IMR-90 (cell line): ENCODE results near the gene PLCZ1. TPM values are rescaled to one million over a fixed set of nuclear protein-coding genes. Genes with fewer than 3 reads are reported as not detected.

Source experiments
- ATAC-seq: fragments of 200-7000 bp; cut with Tn5 transposase; 2 replicates; pipeline ENCODE4 v1.9.1; 2020; ENCODE audit warnings: low read depth, mild to moderate bottlenecking, moderate library complexity
- BruUV-seq: library from RNA; stranded (reverse); fragments of 400-500 nt; replicated peaks from 2 replicates; lab custom pipeline; 2021; lab: Mats Ljungman, UMichigan
- CTCF ChIA-PET: fragments of 300-600 bp; formaldehyde crosslinking; extraction: SDS; loops from one replicate; lab custom pipeline; 2021; ENCODE audit warnings: antibody characterized with exemption; lab: Yijun Ruan, JAX
- POLR2A ChIA-PET: fragments of 300-600 bp; sonication (Branson Sonifier 250); formaldehyde crosslinking; loops from one replicate; lab custom pipeline; 2022; ENCODE audit warnings: antibody characterized with exemption; ENCODE audit not compliant: unreplicated experiment; lab: Charles Lee
- DNase-seq: peaks from one replicate; pipeline ENCODE4 v3.0.0; 2013
- H2AFZ ChIP-seq: replicated peaks from 2 replicates; pipeline ENCODE3; 2013; ENCODE audit warnings: low read length, mild to moderate bottlenecking; ENCODE audit not compliant: poor library complexity
- H2AK5ac ChIP-seq: 2 replicates; pipeline ENCODE4 v1.6.1; 2013; ENCODE audit warnings: low read depth, low read length, inconsistent platforms
- H2AK9ac ChIP-seq: replicated peaks from 2 replicates; pipeline ENCODE3; 2013; ENCODE audit warnings: mild to moderate bottlenecking, low read depth, low read length, moderate library complexity; ENCODE audit not compliant: poor library complexity
- H2BK120ac ChIP-seq: 2 replicates; pipeline ENCODE4 v1.6.1; 2013; ENCODE audit warnings: low read depth, low read length, inconsistent platforms
- H2BK15ac ChIP-seq: 3 replicates; pipeline ENCODE4 v1.6.1; 2013; ENCODE audit warnings: low read depth, low read length, inconsistent platforms
- H2BK20ac ChIP-seq: 2 replicates; pipeline ENCODE4 v1.6.1; 2013; ENCODE audit warnings: low read depth, mild to moderate bottlenecking, inconsistent platforms, low read length, moderate library complexity
- H2BK5ac ChIP-seq: 2 replicates; pipeline ENCODE4 v1.6.1; 2013; ENCODE audit warnings: mild to moderate bottlenecking, low read depth, low read length, inconsistent platforms; ENCODE audit not compliant: poor library complexity, severe bottlenecking
- H3K14ac ChIP-seq: replicated peaks from 2 replicates; pipeline ENCODE4 v1.6.1; 2013; ENCODE audit warnings: low read depth, low read length, inconsistent platforms
- H3K18ac ChIP-seq: 2 replicates; pipeline ENCODE4 v1.6.1; 2013; ENCODE audit warnings: low read depth, low read length, control low read depth
- H3K23ac ChIP-seq: 2 replicates; pipeline ENCODE4 v1.6.1; 2013; ENCODE audit warnings: low read depth, low read length, inconsistent platforms
- H3K27ac ChIP-seq: 2 replicates; pipeline ENCODE4 v1.5.1; 2013; ENCODE audit warnings: mild to moderate bottlenecking, control low read depth, low read length; ENCODE audit not compliant: insufficient read depth
- H3K27me3 ChIP-seq: 2 replicates; pipeline ENCODE4 v1.6.1; 2013; ENCODE audit warnings: low read length; ENCODE audit not compliant: control insufficient read depth, insufficient read depth
- H3K36me3 ChIP-seq: 2 replicates; pipeline ENCODE4 v1.6.1; 2013; ENCODE audit warnings: low read length, mixed read lengths; ENCODE audit not compliant: control insufficient read depth, insufficient read depth
- H3K4ac ChIP-seq: 2 replicates; pipeline ENCODE4 v1.6.1; 2013; ENCODE audit warnings: low read depth, low read length, inconsistent platforms
- H3K4me1 ChIP-seq: 2 replicates; pipeline ENCODE4 v1.6.1; 2013; ENCODE audit warnings: low read length, mixed read lengths; ENCODE audit not compliant: control insufficient read depth, insufficient read depth
- H3K4me2 ChIP-seq: 2 replicates; pipeline ENCODE4 v1.6.1; 2013; ENCODE audit warnings: low read depth, mild to moderate bottlenecking, control low read depth, low read length, moderate library complexity
- H3K4me3 ChIP-seq: 2 replicates; pipeline ENCODE4 v1.5.1; 2013; ENCODE audit warnings: low read depth, mild to moderate bottlenecking, control low read depth, low read length, moderate library complexity; ENCODE audit not compliant: insufficient read depth
- H3K56ac ChIP-seq: 2 replicates; pipeline ENCODE4 v1.6.1; 2013; ENCODE audit warnings: low read length, inconsistent platforms; ENCODE audit not compliant: insufficient read depth; ENCODE audit errors: extremely low read depth
- H3K79me1 ChIP-seq, 2 experiments: 2 replicates each; pipeline ENCODE4 v1.6.1; 2013; ENCODE audit warnings: low read length in 2 of 2, inconsistent platforms in 1 of 2, low read depth in 1 of 2
- H3K9ac ChIP-seq: 2 replicates; pipeline ENCODE4 v1.6.1; 2013; ENCODE audit warnings: low read depth, low read length, control low read depth
- H3K9me1 ChIP-seq: 2 replicates; pipeline ENCODE4 v1.6.1; 2013; ENCODE audit warnings: low read length, inconsistent platforms; ENCODE audit not compliant: insufficient read depth
- H3K9me3 ChIP-seq: 2 replicates; pipeline ENCODE4 v1.6.1; 2013; ENCODE audit warnings: low read length; ENCODE audit not compliant: control insufficient read depth, insufficient read depth
- H4K20me1 ChIP-seq: 2 replicates; pipeline ENCODE4 v1.6.1; 2013; ENCODE audit warnings: low read length, inconsistent platforms; ENCODE audit not compliant: insufficient read depth
- H4K5ac ChIP-seq: 2 replicates; pipeline ENCODE4 v1.6.1; 2013; ENCODE audit warnings: mild to moderate bottlenecking, low read depth, low read length, control low read depth
- H4K8ac ChIP-seq, 2 experiments: 2 replicates each; pipeline ENCODE4 v1.6.1; 2013; ENCODE audit warnings: low read depth in 2 of 2, low read length in 2 of 2, control low read depth in 1 of 2, inconsistent platforms in 1 of 2
- H4K91ac ChIP-seq: 2 replicates; pipeline ENCODE4 v1.6.1; 2013; ENCODE audit warnings: low read depth, low read length, inconsistent platforms; ENCODE audit not compliant: insufficient read depth
- BHLHE40 ChIP-seq: fragments of 150-350 bp; IDR thresholded peaks from 2 replicates; pipeline ENCODE4 v1.6.1; 2016; ENCODE audit warnings: mild to moderate bottlenecking, low read depth, low read length
- CEBPB ChIP-seq: IDR thresholded peaks from 2 replicates; pipeline ENCODE4 v1.6.1; 2012; ENCODE audit warnings: low read depth, low read length, improper control_type of control experiment
- CHD1 ChIP-seq: IDR thresholded peaks from 2 replicates; pipeline ENCODE4 v1.6.1; 2012; ENCODE audit warnings: low read depth, low read length, improper control_type of control experiment
- FOS ChIP-seq: fragments of 150-350 bp; IDR thresholded peaks from 2 replicates; pipeline ENCODE4 v1.6.1; 2016; ENCODE audit warnings: low read depth, low read length
- MAFK ChIP-seq: IDR thresholded peaks from 2 replicates; pipeline ENCODE4 v1.6.1; 2012; ENCODE audit warnings: low read depth, low read length, improper control_type of control experiment
- MAZ ChIP-seq: IDR thresholded peaks from 2 replicates; pipeline ENCODE4 v1.6.1; 2012; ENCODE audit warnings: low read depth, mild to moderate bottlenecking, low read length, improper control_type of control experiment, moderate library complexity, borderline replicate concordance
- MXI1 ChIP-seq: IDR thresholded peaks from 2 replicates; pipeline ENCODE4 v1.6.1; 2012; ENCODE audit warnings: low read depth, mild to moderate bottlenecking, low read length, moderate library complexity, borderline replicate concordance
- NFE2L2 ChIP-seq: fragments of 150-350 bp; IDR thresholded peaks from 2 replicates; pipeline ENCODE4 v1.6.1; 2016; ENCODE audit warnings: low read depth, mild to moderate bottlenecking, low read length
- POLR2A ChIP-seq: IDR thresholded peaks from 2 replicates; pipeline ENCODE4 v1.6.1; 2012; ENCODE audit warnings: mild to moderate bottlenecking, low read depth, low read length
- RAD21 ChIP-seq: IDR thresholded peaks from 2 replicates; pipeline ENCODE4 v1.6.1; 2012; ENCODE audit warnings: low read length, improper control_type of control experiment
- RCOR1 ChIP-seq: IDR thresholded peaks from 2 replicates; pipeline ENCODE4 v1.6.1; 2012; ENCODE audit warnings: mild to moderate bottlenecking, low read length, improper control_type of control experiment; ENCODE audit not compliant: insufficient replicate concordance
- RFX5 ChIP-seq: IDR thresholded peaks from 2 replicates; pipeline ENCODE4 v1.8.0; 2012; ENCODE audit warnings: low read depth, mild to moderate bottlenecking, low read length, moderate library complexity
- SMC3 ChIP-seq: fragments of 150-350 bp; IDR thresholded peaks from 2 replicates; pipeline ENCODE4 v1.6.1; 2016; ENCODE audit warnings: low read depth, mild to moderate bottlenecking, antibody characterized with exemption, low read length, moderate library complexity
- WGBS, 2 experiments: methylation state at CpG; one replicate each; pipeline versions ENCODE4 v1.1.5 to v1.1.7; 2013; ENCODE audit warnings: missing lambda C conversion rate in 2 of 2; ENCODE audit not compliant: insufficient read length in 1 of 2; ENCODE audit errors: extremely low coverage in 2 of 2; 5-methylcytosine and 5-hydroxymethylcytosine counted together
- dilution Hi-C: fragments of 300-500 bp; cut with HindIII; formaldehyde crosslinking; loops from one replicate; pipeline ENCODE4 v1.14.3; 2018; ENCODE audit warnings: low sequenced_read_pairs; ENCODE audit not compliant: unreplicated experiment
- in situ Hi-C: fragments of 300-500 bp; cut with MboI; formaldehyde crosslinking; loops from 3 replicates; pipeline ENCODE4 v1.14.3; 2019; ENCODE audit warnings: low sequenced_read_pairs, inconsistent platforms, mixed read lengths
- intact Hi-C: fragments of 100-400 bp; cut with micrococcal nuclease; formaldehyde crosslinking; loops from 2 replicates; pipeline ENCODE4 v1.10.0; 2022
- polyA plus RNA-seq, 3 experiments: library from polyadenylated mRNA; depleted of rRNA; stranded (reverse); fragments of >200 nt; gene quantifications; 2 replicates each; pipeline ENCODE4 v1.2.3, GENCODE V29; 2012; ENCODE audit warnings: low replicate concordance in 1 of 3
- total RNA-seq: library from RNA; depleted of rRNA; stranded (reverse); fragments of >200 nt; gene quantifications from 2 replicates; pipeline ENCODE4 v1.2.3, GENCODE V29; 2012
- TF ChIP-seq, protein P1 (sequence below): fragments of 150-350 bp; IDR thresholded peaks from 2 replicates; pipeline ENCODE4 v1.6.1; 2016; ENCODE audit warnings: low read depth, mild to moderate bottlenecking, low read length, moderate library complexity, borderline replicate concordance
- TF ChIP-seq, protein P2 (sequence below): fragments of 150-350 bp; IDR thresholded peaks from 2 replicates; pipeline ENCODE4 v1.6.1; 2017; ENCODE audit warnings: mild to moderate bottlenecking, antibody characterized with exemption, low read length, low read depth
- TF ChIP-seq, protein P3 (sequence below): conservative IDR thresholded peaks from 2 replicates; pipeline ENCODE4 v1.5.1; 2012; ENCODE audit warnings: mild to moderate bottlenecking, low read depth, low read length, improper control_type of control experiment

PLCZ1 gene
- total and polyA plus RNA-seq, 2 of the 4 experiments (the other 2 are of a cell fraction): not detected

DNA sequence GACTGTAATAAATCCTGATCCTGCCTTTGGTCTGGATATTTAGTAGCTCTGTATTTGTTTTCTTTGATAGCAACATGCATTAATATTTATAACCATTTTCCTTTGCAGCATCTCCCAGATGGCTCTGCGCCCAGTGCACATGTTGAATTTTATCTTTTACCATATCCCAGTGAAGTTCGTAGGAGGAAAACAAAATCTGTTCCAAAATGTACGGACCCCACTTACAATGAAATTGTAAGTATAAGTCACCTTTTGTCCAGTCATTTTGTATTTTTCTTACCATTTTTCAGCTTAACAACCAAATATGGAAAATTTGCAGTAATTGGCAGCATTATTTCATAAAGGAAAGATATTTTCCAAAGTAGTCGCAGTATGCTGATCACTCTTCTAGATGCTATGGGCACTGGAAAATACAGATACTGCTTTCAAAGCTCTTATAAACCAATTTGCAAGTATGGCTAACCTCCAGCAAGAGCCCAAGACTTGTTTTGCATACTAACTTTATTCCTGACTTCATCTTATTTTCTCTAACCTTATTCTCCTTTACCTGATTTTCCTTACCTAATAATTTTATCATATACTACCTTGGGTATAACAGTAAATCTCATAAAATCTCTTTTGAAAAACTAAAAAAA is 97.4 kb downstream of the PLCZ1 start:
- Histone ChIP-seq H4K91ac (no peak overlapping the region), H2BK120ac (no peak overlapping the region), H2AFZ (no peak overlapping the region), H4K5ac (no peak overlapping the region), H3K23ac (no peak overlapping the region), H3K79me1 (no peaks in the 10 kb centered on the region), H3K14ac (no peak overlapping the region), H3K56ac (no peak overlapping the region), H3K27me3 (no peaks in the 10 kb centered on the region), H2BK15ac (no peak overlapping the region), H4K8ac (no peak overlapping the region), H2AK9ac (no peak overlapping the region), H2BK20ac (no peak overlapping the region), H3K27ac (no peak overlapping the region), H3K4me2 (no peak overlapping the region), H4K20me1 (no peaks in the 10 kb centered on the region), H3K9me3 (no peaks in the 10 kb centered on the region), H3K18ac (no peak overlapping the region), H2BK5ac (no peak overlapping the region), H3K36me3 (no peaks in the 10 kb centered on the region), H3K4me3 (no peak overlapping the region), H3K9ac (no peak overlapping the region), H2AK5ac (no peak overlapping the region), H3K4me1 (peaks cover 7% of the 10 kb centered on the region), H3K9me1 (no peaks in the 10 kb centered on the region), H3K4ac (no peak overlapping the region)
- DNase-seq (no peak), ATAC-seq (no peak)
- BruUV-seq: no TSS peak
- intact Hi-C loops (no loop called here), dilution Hi-C loops (no loop called here), in situ Hi-C loops (no loop called here)
- CTCF ChIA-PET: interaction anchor here (1.1 kb wide), 1 partner anchor 210 kb away, joined by 3 read pairs; no protein-coding TSS in a partner anchor
- POLR2A ChIA-PET: no interaction called here
- no CpG with 5 or more reads among the region's 4 CpGs for WGBS, 2 experiments
- no peak for TF ChIP-seq FOS
- TF ChIP-seq CHD1: no peak
- TF ChIP-seq, protein P1, sequence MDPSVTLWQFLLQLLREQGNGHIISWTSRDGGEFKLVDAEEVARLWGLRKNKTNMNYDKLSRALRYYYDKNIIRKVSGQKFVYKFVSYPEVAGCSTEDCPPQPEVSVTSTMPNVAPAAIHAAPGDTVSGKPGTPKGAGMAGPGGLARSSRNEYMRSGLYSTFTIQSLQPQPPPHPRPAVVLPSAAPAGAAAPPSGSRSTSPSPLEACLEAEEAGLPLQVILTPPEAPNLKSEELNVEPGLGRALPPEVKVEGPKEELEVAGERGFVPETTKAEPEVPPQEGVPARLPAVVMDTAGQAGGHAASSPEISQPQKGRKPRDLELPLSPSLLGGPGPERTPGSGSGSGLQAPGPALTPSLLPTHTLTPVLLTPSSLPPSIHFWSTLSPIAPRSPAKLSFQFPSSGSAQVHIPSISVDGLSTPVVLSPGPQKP: no peak
- TF ChIP-seq MAZ: no peak
- no peak for TF ChIP-seq RAD21
- TF ChIP-seq POLR2A: no peak
- no peak for TF ChIP-seq NFE2L2
- TF ChIP-seq RFX5: no peak
- no peak for TF ChIP-seq BHLHE40
- TF ChIP-seq, protein P2, sequence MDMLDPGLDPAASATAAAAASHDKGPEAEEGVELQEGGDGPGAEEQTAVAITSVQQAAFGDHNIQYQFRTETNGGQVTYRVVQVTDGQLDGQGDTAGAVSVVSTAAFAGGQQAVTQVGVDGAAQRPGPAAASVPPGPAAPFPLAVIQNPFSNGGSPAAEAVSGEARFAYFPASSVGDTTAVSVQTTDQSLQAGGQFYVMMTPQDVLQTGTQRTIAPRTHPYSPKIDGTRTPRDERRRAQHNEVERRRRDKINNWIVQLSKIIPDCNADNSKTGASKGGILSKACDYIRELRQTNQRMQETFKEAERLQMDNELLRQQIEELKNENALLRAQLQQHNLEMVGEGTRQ: no peak
- TF ChIP-seq, protein P3, sequence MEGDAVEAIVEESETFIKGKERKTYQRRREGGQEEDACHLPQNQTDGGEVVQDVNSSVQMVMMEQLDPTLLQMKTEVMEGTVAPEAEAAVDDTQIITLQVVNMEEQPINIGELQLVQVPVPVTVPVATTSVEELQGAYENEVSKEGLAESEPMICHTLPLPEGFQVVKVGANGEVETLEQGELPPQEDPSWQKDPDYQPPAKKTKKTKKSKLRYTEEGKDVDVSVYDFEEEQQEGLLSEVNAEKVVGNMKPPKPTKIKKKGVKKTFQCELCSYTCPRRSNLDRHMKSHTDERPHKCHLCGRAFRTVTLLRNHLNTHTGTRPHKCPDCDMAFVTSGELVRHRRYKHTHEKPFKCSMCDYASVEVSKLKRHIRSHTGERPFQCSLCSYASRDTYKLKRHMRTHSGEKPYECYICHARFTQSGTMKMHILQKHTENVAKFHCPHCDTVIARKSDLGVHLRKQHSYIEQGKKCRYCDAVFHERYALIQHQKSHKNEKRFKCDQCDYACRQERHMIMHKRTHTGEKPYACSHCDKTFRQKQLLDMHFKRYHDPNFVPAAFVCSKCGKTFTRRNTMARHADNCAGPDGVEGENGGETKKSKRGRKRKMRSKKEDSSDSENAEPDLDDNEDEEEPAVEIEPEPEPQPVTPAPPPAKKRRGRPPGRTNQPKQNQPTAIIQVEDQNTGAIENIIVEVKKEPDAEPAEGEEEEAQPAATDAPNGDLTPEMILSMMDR: no peak
- TF ChIP-seq CEBPB: no peak
- TF ChIP-seq RCOR1: no peak
- no peak for TF ChIP-seq MAFK
- TF ChIP-seq SMC3: no peak
- no peak for TF ChIP-seq MXI1
